Neuronal stem cell (in vitro differentiated cells): ENCODE results near the gene ANO3.

Experiments
- DNase-seq: peaks from one replicate; pipeline ENCODE4 v3.0.0-alpha.2; 2013; ENCODE audit warnings: low spot score
- H2AFZ ChIP-seq: one replicate; pipeline ENCODE4 v1.6.1; 2013; ENCODE audit warnings: mild to moderate bottlenecking, low read length, inconsistent platforms
- H2AK5ac ChIP-seq: 2 replicates; pipeline ENCODE4 v1.6.1; 2013; ENCODE audit warnings: low read depth, mild to moderate bottlenecking, inconsistent platforms, low read length, moderate library complexity, mixed read lengths
- H2BK120ac ChIP-seq: 2 replicates; pipeline ENCODE4 v1.6.1; 2013; ENCODE audit warnings: low read depth, mild to moderate bottlenecking, inconsistent platforms, low read length, moderate library complexity, mixed read lengths
- H2BK12ac ChIP-seq: one replicate; pipeline ENCODE4 v1.6.1; 2013; ENCODE audit warnings: low read length, inconsistent platforms
- H2BK15ac ChIP-seq: 2 replicates; pipeline ENCODE4 v1.6.1; 2013; ENCODE audit warnings: mild to moderate bottlenecking, low read length, inconsistent platforms, mixed read lengths
- H2BK5ac ChIP-seq: one replicate; pipeline ENCODE4 v1.6.1; 2013; ENCODE audit warnings: inconsistent platforms, mild to moderate bottlenecking, low read length, moderate library complexity
- H3K14ac ChIP-seq: one replicate; pipeline ENCODE4 v1.6.1; 2013; ENCODE audit warnings: low read length, inconsistent platforms
- H3K18ac ChIP-seq: 2 replicates; pipeline ENCODE4 v1.6.1; 2013; ENCODE audit warnings: low read length, inconsistent platforms
- H3K23ac ChIP-seq: 2 replicates; pipeline ENCODE4 v1.6.1; 2013; ENCODE audit warnings: low read depth, mild to moderate bottlenecking, mixed read lengths, low read length, inconsistent platforms; ENCODE audit not compliant: poor library complexity
- H3K27ac ChIP-seq: replicated peaks from 3 replicates; pipeline ENCODE4 v1.5.1; 2013; ENCODE audit warnings: low read length, inconsistent platforms
- H3K27me3 ChIP-seq, 3 experiments: 2 replicates each; pipeline ENCODE4 v1.6.1; 2013; ENCODE audit warnings: low read length in 3 of 3, mild to moderate bottlenecking in 2 of 3, inconsistent platforms in 1 of 3, low read depth in 1 of 3, mixed read lengths in 1 of 3, moderate library complexity in 1 of 3; ENCODE audit not compliant: control insufficient read depth in 3 of 3, insufficient read depth in 3 of 3
- H3K36me3 ChIP-seq, 2 donors: replicated peaks in 1 of 2; 2 replicates each; pipeline ENCODE4 v1.6.1; 2013; ENCODE audit warnings: low read length in 2 of 2; ENCODE audit not compliant: control insufficient read depth in 2 of 2, insufficient read depth in 2 of 2
- H3K4ac ChIP-seq: 2 replicates; pipeline ENCODE4 v1.6.1; 2013; ENCODE audit warnings: inconsistent platforms, mild to moderate bottlenecking, low read length, moderate library complexity
- H3K4me1 ChIP-seq, 2 donors: 1 replicate in 1 of 2; 2 replicates in 1 of 2; pipeline ENCODE4 v1.6.1; 2013; ENCODE audit warnings: low read length in 2 of 2, low read depth in 1 of 2; ENCODE audit not compliant: control insufficient read depth in 2 of 2, insufficient read depth in 1 of 2
- H3K4me2 ChIP-seq: one replicate; pipeline ENCODE4 v1.6.1; 2013; ENCODE audit warnings: mild to moderate bottlenecking, low read length, inconsistent platforms; ENCODE audit not compliant: insufficient read depth, poor library complexity, severe bottlenecking
- H3K4me3 ChIP-seq, 2 donors: 2 replicates each; pipeline ENCODE4 v1.5.1; 2013; ENCODE audit warnings: low read length in 2 of 2, mild to moderate bottlenecking in 2 of 2, inconsistent platforms in 1 of 2, moderate library complexity in 1 of 2
- H3K79me1 ChIP-seq: one replicate; pipeline ENCODE4 v1.6.1; 2013; ENCODE audit warnings: low read depth, mild to moderate bottlenecking, inconsistent platforms, low read length, moderate library complexity
- H3K9ac ChIP-seq: one replicate; pipeline ENCODE4 v1.6.1; 2013; ENCODE audit warnings: mild to moderate bottlenecking, low read depth, low read length, inconsistent platforms; ENCODE audit not compliant: poor library complexity
- H3K9me3 ChIP-seq, 2 donors: replicated peaks in 1 of 2; 2 replicates each; pipeline versions ENCODE3 to v1.6.1; 2013; ENCODE audit warnings: low read length in 2 of 2, mild to moderate bottlenecking in 2 of 2, inconsistent platforms in 1 of 2, low read depth in 1 of 2, mixed read lengths in 1 of 2, moderate library complexity in 1 of 2; ENCODE audit not compliant: control insufficient read depth in 2 of 2, insufficient read depth in 1 of 2
- H4K8ac ChIP-seq: one replicate; pipeline ENCODE4 v1.6.1; 2013; ENCODE audit warnings: low read depth, mild to moderate bottlenecking, inconsistent platforms, low read length, moderate library complexity
- H4K91ac ChIP-seq: one replicate; pipeline ENCODE4 v1.6.1; 2013; ENCODE audit warnings: low read length, low read depth, mild to moderate bottlenecking, inconsistent platforms; ENCODE audit not compliant: poor library complexity
- WGBS, 2 donors: extraction: QIAGEN DNeasy Blood & Tissue Kit; methylation state at CpG; one replicate each; pipeline ENCODE4 v1.1.7; 2013; ENCODE audit warnings: missing lambda C conversion rate in 2 of 2, mixed read lengths in 1 of 2; ENCODE audit not compliant: insufficient read length in 2 of 2, insufficient replicate concordance in 1 of 2; ENCODE audit errors: extremely low coverage in 2 of 2; 5-methylcytosine and 5-hydroxymethylcytosine counted together

The ANO3 gene

DNA sequence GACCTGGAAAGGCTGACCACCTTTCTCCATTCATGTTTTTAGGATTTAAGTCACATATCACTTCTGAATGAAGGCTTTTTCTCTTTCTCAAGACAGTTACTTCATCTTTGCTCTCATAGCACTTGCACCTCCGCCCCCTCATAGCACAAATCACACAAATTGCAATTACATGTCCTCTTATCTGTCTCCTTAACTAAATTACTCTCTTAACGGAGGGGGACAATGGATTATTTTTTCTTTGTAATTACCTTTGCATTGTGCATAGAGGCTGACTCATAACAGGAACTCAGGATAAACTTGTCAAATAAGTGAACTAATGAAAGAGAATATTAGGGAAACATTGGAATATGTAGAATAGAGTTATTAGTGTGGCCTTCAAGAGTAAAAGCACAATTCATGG is 145.5 kb downstream of the ANO3 start:
- Histone ChIP-seq H4K8ac (no peak overlapping the region), H3K4me3 (no peak overlapping the region), H2BK5ac (no peak overlapping the region), H3K4ac (no peak overlapping the region), H3K9me3 (no peaks in the 10 kb centered on the region), H3K9ac (no peak overlapping the region), H3K36me3 (no peaks in the 10 kb centered on the region), H2BK120ac (no peak overlapping the region), H3K4me2 (no peak overlapping the region), H2AFZ (no peak overlapping the region), H3K14ac (no peak overlapping the region), H3K27ac (no peak overlapping the region), H2BK12ac (no peak overlapping the region), H2BK15ac (no peak overlapping the region), H3K27me3 (no peaks in the 10 kb centered on the region), H4K91ac (no peak overlapping the region), H3K23ac (no peak overlapping the region), H3K79me1 (no peaks in the 10 kb centered on the region), H2AK5ac (no peak overlapping the region), H3K4me1 (no peaks in the 10 kb centered on the region), H3K18ac (no peak overlapping the region)
- WGBS, 2 donors: no CpG with 5 or more reads among the region's 2 CpGs
- no peak for DNase-seq

DNA sequence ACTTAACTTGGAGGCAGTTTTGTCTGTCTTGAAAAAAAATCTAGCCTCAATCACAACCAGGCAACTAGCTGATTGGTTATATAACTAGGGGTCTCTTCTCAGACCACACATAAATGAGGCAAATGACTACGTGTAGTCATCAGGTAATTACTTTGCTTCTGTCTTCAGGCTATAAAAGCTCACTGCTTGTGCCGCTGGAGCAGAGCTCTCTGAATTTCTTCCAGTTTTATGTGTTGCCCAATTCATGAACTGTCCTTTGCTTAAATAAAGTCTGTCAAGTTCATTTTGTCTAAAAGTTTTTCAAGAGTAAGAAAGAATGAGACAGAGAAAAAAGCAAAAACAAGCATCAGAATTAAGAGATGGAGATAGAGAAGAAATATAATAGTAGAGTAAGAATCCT is 146.8 kb downstream of the ANO3 start:
- Histone ChIP-seq H3K9ac (no peak overlapping the region), H3K18ac (no peak overlapping the region), H3K27me3 (no peaks in the 10 kb centered on the region), H3K9me3 (no peaks in the 10 kb centered on the region), H2AFZ (no peak overlapping the region), H3K36me3 (no peaks in the 10 kb centered on the region), H3K4me1 (no peaks in the 10 kb centered on the region), H2BK15ac (no peak overlapping the region), H2AK5ac (no peak overlapping the region), H3K14ac (no peak overlapping the region), H3K4me3 (no peak overlapping the region), H4K91ac (no peak overlapping the region), H3K27ac (no peak overlapping the region), H2BK12ac (no peak overlapping the region), H2BK5ac (no peak overlapping the region), H3K4me2 (no peak overlapping the region), H4K8ac (no peak overlapping the region), H3K23ac (no peak overlapping the region), H2BK120ac (no peak overlapping the region), H3K79me1 (no peaks in the 10 kb centered on the region), H3K4ac (no peak overlapping the region)
- DNase-seq: no peak
- no CpG with 5 or more reads among the region's 2 CpGs for WGBS, 2 donors

DNA sequence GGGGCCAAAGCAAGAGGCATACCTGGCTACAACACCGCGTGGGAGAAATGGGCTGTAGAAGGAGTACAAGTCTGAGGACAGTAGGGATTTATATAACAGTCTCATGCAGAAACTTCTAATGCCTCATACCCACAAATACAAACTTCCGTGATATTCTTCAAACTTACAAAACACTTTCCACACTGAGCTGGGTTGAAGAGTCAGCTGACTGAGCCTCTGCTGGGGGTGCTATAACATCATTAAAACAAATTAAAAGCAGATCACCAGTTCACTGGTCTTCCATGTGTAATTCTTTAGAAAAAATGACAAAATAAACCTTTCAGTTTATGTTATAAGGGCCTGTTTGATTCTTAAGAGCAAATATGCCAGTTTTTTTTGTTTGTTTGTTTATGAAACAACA is 148.1 kb downstream of the ANO3 start:
- Histone ChIP-seq H2AFZ (no peak overlapping the region), H3K27ac (no peak overlapping the region)
- WGBS, 2 donors: no CpG with 5 or more reads among the region's 3 CpGs

DNA sequence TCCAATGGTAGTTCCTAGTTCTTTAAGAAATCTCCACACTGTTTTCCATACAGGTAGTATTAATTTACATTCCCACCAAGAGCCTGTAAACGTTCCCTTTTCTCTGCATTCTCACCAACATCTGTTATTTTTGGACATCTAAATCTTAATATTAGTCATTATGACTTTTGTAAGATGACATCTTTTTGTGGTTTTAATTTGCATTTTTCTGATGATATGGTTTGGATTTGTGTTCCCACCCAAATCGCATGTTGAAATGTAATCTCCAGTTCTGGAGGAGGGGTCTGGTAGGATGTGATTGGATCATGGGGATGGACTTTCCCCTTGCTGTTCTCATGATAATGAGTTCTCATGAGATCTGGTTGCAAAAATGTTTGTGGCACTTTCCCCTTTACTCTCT is 151.2 kb downstream of the ANO3 start:
- no peak overlapping the region for H2BK12ac ChIP-seq
- no peak overlapping the region for H2AK5ac ChIP-seq
- no peak overlapping the region for H3K14ac ChIP-seq
- no peak overlapping the region for H3K4ac ChIP-seq
- no peak overlapping the region for H3K4me2 ChIP-seq
- DNase-seq: no peak
- H4K8ac ChIP-seq: no peak overlapping the region
- no peak overlapping the region for H2BK120ac ChIP-seq
- WGBS, 2 donors: no CpG with 5 or more reads among the region's 2 CpGs
- H3K27me3 ChIP-seq: no peaks in the 10 kb centered on the region
- H2BK5ac ChIP-seq: no peak overlapping the region
- H3K27ac ChIP-seq: no peak overlapping the region
- peaks cover 1 to 9% of the 10 kb centered on the region in 2 donors for H3K9me3 ChIP-seq
- H3K4me3 ChIP-seq: no peak overlapping the region
- no peaks in the 10 kb centered on the region for H3K4me1 ChIP-seq
- H3K23ac ChIP-seq: no peak overlapping the region
- no peak overlapping the region for H3K9ac ChIP-seq
- no peaks in the 10 kb centered on the region for H3K79me1 ChIP-seq
- H2BK15ac ChIP-seq: no peak overlapping the region
- H2AFZ ChIP-seq: no peak overlapping the region
- no peak overlapping the region for H3K18ac ChIP-seq
- no peak overlapping the region for H4K91ac ChIP-seq
- no peaks in the 10 kb centered on the region for H3K36me3 ChIP-seq

More for the DNA sequence above, 148.1 kb downstream of the ANO3 start:
- no peak overlapping the region for H2AK5ac ChIP-seq
- no peak overlapping the region for H2BK15ac ChIP-seq
- H3K4me3 ChIP-seq: no peak overlapping the region
- H3K36me3 ChIP-seq: no peaks in the 10 kb centered on the region
- H3K27me3 ChIP-seq: no peaks in the 10 kb centered on the region
- no peak overlapping the region for H4K8ac ChIP-seq
- no peak overlapping the region for H2BK12ac ChIP-seq
- no peak overlapping the region for H2BK5ac ChIP-seq
- H2BK120ac ChIP-seq: no peak overlapping the region
- H3K23ac ChIP-seq: no peak overlapping the region
- H3K79me1 ChIP-seq: no peaks in the 10 kb centered on the region
- peaks cover 1 to 5% of the 10 kb centered on the region in 2 donors for H3K9me3 ChIP-seq
- H3K9ac ChIP-seq: no peak overlapping the region
- no peak for DNase-seq
- no peaks in the 10 kb centered on the region for H3K4me1 ChIP-seq
- no peak overlapping the region for H3K4me2 ChIP-seq
- no peak overlapping the region for H3K14ac ChIP-seq
- H4K91ac ChIP-seq: no peak overlapping the region
- H3K18ac ChIP-seq: no peak overlapping the region
- no peak overlapping the region for H3K4ac ChIP-seq
